ENCODE measurements around the gene BTAF1. TPM values are rescaled to one million over a fixed set of nuclear protein-coding genes. Genes with fewer than 3 reads are reported as not detected.

Gene BTAF1
- total and polyA plus RNA-seq, 7 experiments from 2014 or later = 6.9 to 84.8 (median 72.6) TPM

GRCh38 chr10:91983416-91983815, 59.8 kb downstream of the BTAF1 start:
- Mint-ChIP-seq H3K27me3 (no peaks in the 10 kb centered on the region), H3K27ac (peak overlapping the region in 2 of 9 donors; percentile 50 to 74), H3K4me3 (no peak overlapping the region), H3K4me1 (peaks cover 0 to 23% (median 8%) of the 10 kb centered on the region in 7 donors), H3K9me3 (peaks cover 0 to 9% (median 0%) of the 10 kb centered on the region in 11 donors), H3K36me3 (peaks cover 18 to 74% (median 53%) of the 10 kb centered on the region in 5 donors)
- intact Hi-C loops (cut with micrococcal nuclease) = loop anchor here in 1 of 2 donors (10.0 kb wide), 1 partner anchor 451 kb away; no protein-coding TSS in a partner anchor
- Histone ChIP-seq H3K36me3 (ENCODE audit: control insufficient read depth in 2 of 3, insufficient read depth in 3 of 3, low read length in 3 of 3) (peaks cover 9 to 54% (median 15%) of the 10 kb centered on the region in 3 experiments), H3K27me3 (ENCODE audit: control insufficient read depth in 2 of 2, insufficient read depth in 2 of 2, low read length in 2 of 2) (no peaks in the 10 kb centered on the region), H3K27ac (ENCODE audit: low read depth, low read length) (no peak overlapping the region), H3K4me3 (ENCODE audit: low read length) (no peak overlapping the region), H3K4me1 (ENCODE audit: control insufficient read depth in 2 of 2, insufficient read depth in 2 of 2, low read length in 2 of 2) (no peaks in the 10 kb centered on the region), H3K9me3 (ENCODE audit: control insufficient read depth in 2 of 3, low read length in 3 of 3) (no peaks in the 10 kb centered on the region)
- CTCF ChIA-PET = interaction anchor here (0.6 kb wide), 1 partner anchor 733 kb away, joined by 4 read pairs; no protein-coding TSS in a partner anchor
- POLR2A ChIA-PET = interaction anchor here (0.6 kb wide), 1 partner anchor 16 kb away, joined by 3 read pairs; no protein-coding TSS in a partner anchor
- DNase-seq (no peak), ATAC-seq (no peak)

GRCh38 chr10:91987397-91988037, 63.9 kb downstream of the BTAF1 start:
- no peak overlapping the region for H3K27ac Mint-ChIP-seq
- CTCF ChIA-PET = no interaction called here

GRCh38 chr10:91992031-91992430, 68.5 kb downstream of the BTAF1 start:
- peaks cover 6 to 47% (median 21%) of the 10 kb centered on the region in 3 experiments for H3K36me3 ChIP-seq (ENCODE audit: control insufficient read depth in 2 of 3, insufficient read depth in 3 of 3, low read length in 3 of 3)

More at GRCh38 chr10:91987397-91988037, 63.9 kb downstream of the BTAF1 start:
- ATAC-seq = no peak
- H3K4me1 ChIP-seq (ENCODE audit: control insufficient read depth in 2 of 2, insufficient read depth in 2 of 2, low read length in 2 of 2) = no peaks in the 10 kb centered on the region
- peaks cover 0 to 4% (median 0%) of the 10 kb centered on the region in 11 donors for H3K9me3 Mint-ChIP-seq
- H3K27ac ChIP-seq (ENCODE audit: low read depth, low read length) = no peak overlapping the region
- no peaks in the 10 kb centered on the region for H3K27me3 Mint-ChIP-seq
- H3K36me3 Mint-ChIP-seq = peaks cover 18 to 68% (median 53%) of the 10 kb centered on the region in 5 donors
- H3K27me3 ChIP-seq (ENCODE audit: control insufficient read depth in 2 of 2, insufficient read depth in 2 of 2, low read length in 2 of 2) = no peaks in the 10 kb centered on the region
- DNase-seq = no peak
- H3K4me3 Mint-ChIP-seq = no peak overlapping the region
- H3K4me3 ChIP-seq (ENCODE audit: low read length) = no peak overlapping the region
- intact Hi-C loops (cut with micrococcal nuclease) = loop anchor here in 1 of 2 donors (10.0 kb wide), 1 partner anchor 447 kb away; no protein-coding TSS in a partner anchor
- H3K9me3 ChIP-seq (ENCODE audit: control insufficient read depth in 2 of 3, low read length in 3 of 3) = no peaks in the 10 kb centered on the region
- H3K36me3 ChIP-seq (ENCODE audit: control insufficient read depth in 2 of 3, insufficient read depth in 3 of 3, low read length in 3 of 3) = peaks cover 11 to 52% (median 36%) of the 10 kb centered on the region in 3 experiments
- H3K4me1 Mint-ChIP-seq = peaks cover 0 to 17% (median 7%) of the 10 kb centered on the region in 7 donors
- POLR2A ChIA-PET = no interaction called here

GRCh38 chr10:91996266-91996665, 72.7 kb downstream of the BTAF1 start:
- no peak for ATAC-seq
- CTCF ChIA-PET = no interaction called here
- H3K27me3 Mint-ChIP-seq = no peaks in the 10 kb centered on the region

More at GRCh38 chr10:91992031-91992430, 68.5 kb downstream of the BTAF1 start:
- Histone ChIP-seq H3K27ac (ENCODE audit: low read depth, low read length) (no peak overlapping the region), H3K9me3 (ENCODE audit: control insufficient read depth in 2 of 3, low read length in 3 of 3) (no peaks in the 10 kb centered on the region), H3K4me3 (ENCODE audit: low read length) (no peak overlapping the region), H3K27me3 (ENCODE audit: control insufficient read depth in 2 of 2, insufficient read depth in 2 of 2, low read length in 2 of 2) (no peaks in the 10 kb centered on the region), H3K4me1 (ENCODE audit: control insufficient read depth in 2 of 2, insufficient read depth in 2 of 2, low read length in 2 of 2) (no peaks in the 10 kb centered on the region)
- ChIA-PET POLR2A (no interaction called here), CTCF (no interaction called here)
- ATAC-seq (no peak), DNase-seq (no peak)
- Mint-ChIP-seq H3K4me1 (peaks cover 0 to 6% (median 2%) of the 10 kb centered on the region in 7 donors), H3K9me3 (no peaks in the 10 kb centered on the region), H3K27ac (no peak overlapping the region), H3K36me3 (peaks cover 7 to 59% (median 35%) of the 10 kb centered on the region in 5 donors), H3K4me3 (no peak overlapping the region), H3K27me3 (no peaks in the 10 kb centered on the region)
- intact Hi-C loops (cut with micrococcal nuclease) = no loop called here

GRCh38 chr10:92001581-92001980, 78.0 kb downstream of the BTAF1 start:
- Histone ChIP-seq H3K4me1 (ENCODE audit: control insufficient read depth in 2 of 2, insufficient read depth in 2 of 2, low read length in 2 of 2) (no peaks in the 10 kb centered on the region), H3K4me3 (ENCODE audit: low read length) (no peak overlapping the region), H3K27me3 (ENCODE audit: control insufficient read depth in 2 of 2, insufficient read depth in 2 of 2, low read length in 2 of 2) (no peaks in the 10 kb centered on the region), H3K36me3 (ENCODE audit: control insufficient read depth in 2 of 3, insufficient read depth in 3 of 3, low read length in 3 of 3) (peaks cover 0 to 9% (median 5%) of the 10 kb centered on the region in 3 experiments), H3K9me3 (ENCODE audit: control insufficient read depth in 2 of 3, low read length in 3 of 3) (no peaks in the 10 kb centered on the region), H3K27ac (ENCODE audit: low read depth, low read length) (no peak overlapping the region)
- no peak for ATAC-seq
- Mint-ChIP-seq H3K36me3 (peaks cover 10 to 80% (median 57%) of the 10 kb centered on the region in 5 donors), H3K4me1 (peaks cover 0 to 2% (median 0%) of the 10 kb centered on the region in 7 donors), H3K4me3 (no peak overlapping the region), H3K27me3 (no peaks in the 10 kb centered on the region), H3K9me3 (peaks cover 0 to 11% (median 0%) of the 10 kb centered on the region in 11 donors), H3K27ac (no peak overlapping the region)
- POLR2A ChIA-PET = no interaction called here
- no peak for DNase-seq
- intact Hi-C loops (cut with micrococcal nuclease) = no loop called here
- CTCF ChIA-PET = no interaction called here

More at GRCh38 chr10:91996266-91996665, 72.7 kb downstream of the BTAF1 start:
- POLR2A ChIA-PET = no interaction called here
- no peak overlapping the region for H3K27ac ChIP-seq (ENCODE audit: low read depth, low read length)
- intact Hi-C loops (cut with micrococcal nuclease) = no loop called here
- Mint-ChIP-seq H3K27ac (no peak overlapping the region), H3K36me3 (peaks cover 10 to 74% (median 46%) of the 10 kb centered on the region in 5 donors), H3K4me3 (no peak overlapping the region), H3K9me3 (peaks cover 0 to 8% (median 0%) of the 10 kb centered on the region in 11 donors), H3K4me1 (no peaks in the 10 kb centered on the region)
- DNase-seq = no peak
- H3K36me3 ChIP-seq (ENCODE audit: control insufficient read depth in 2 of 3, insufficient read depth in 3 of 3, low read length in 3 of 3) = peaks cover 0 to 36% (median 15%) of the 10 kb centered on the region in 3 experiments
- H3K9me3 ChIP-seq (ENCODE audit: control insufficient read depth in 2 of 3, low read length in 3 of 3) = no peaks in the 10 kb centered on the region
- H3K27me3 ChIP-seq (ENCODE audit: control insufficient read depth in 2 of 2, insufficient read depth in 2 of 2, low read length in 2 of 2) = no peaks in the 10 kb centered on the region
- no peak overlapping the region for H3K4me3 ChIP-seq (ENCODE audit: low read length)
- no peaks in the 10 kb centered on the region for H3K4me1 ChIP-seq (ENCODE audit: control insufficient read depth in 2 of 2, insufficient read depth in 2 of 2, low read length in 2 of 2)

- peaks cover 0 to 2% (median 0%) of the 10 kb centered on the region in 7 donors for H3K4me1 Mint-ChIP-seq
- Histone ChIP-seq H3K27me3 (ENCODE audit: control insufficient read depth in 2 of 2, insufficient read depth in 2 of 2, low read length in 2 of 2) (no peaks in the 10 kb centered on the region), H3K4me3 (ENCODE audit: low read length) (no peak overlapping the region), H3K9me3 (ENCODE audit: control insufficient read depth in 2 of 3, low read length in 3 of 3) (no peaks in the 10 kb centered on the region), H3K4me1 (ENCODE audit: control insufficient read depth in 2 of 2, insufficient read depth in 2 of 2, low read length in 2 of 2) (no peaks in the 10 kb centered on the region), H3K36me3 (ENCODE audit: control insufficient read depth in 2 of 3, insufficient read depth in 3 of 3, low read length in 3 of 3) (peaks cover 0 to 9% (median 5%) of the 10 kb centered on the region in 3 experiments), H3K27ac (ENCODE audit: low read depth, low read length) (no peak overlapping the region)
- no peaks in the 10 kb centered on the region for H3K27me3 Mint-ChIP-seq
- no peak for DNase-seq
- no peak overlapping the region for H3K27ac Mint-ChIP-seq
- no peak for ATAC-seq
- no peak overlapping the region for H3K4me3 Mint-ChIP-seq
- peaks cover 0 to 11% (median 0%) of the 10 kb centered on the region in 11 donors for H3K9me3 Mint-ChIP-seq
- intact Hi-C loops (cut with micrococcal nuclease) = no loop called here
- ChIA-PET CTCF (no interaction called here), POLR2A (no interaction called here)
- H3K36me3 Mint-ChIP-seq = peaks cover 10 to 76% (median 56%) of the 10 kb centered on the region in 5 donors
Measured at GRCh38 chr10:92001995-92002394, 78.4 kb downstream of the BTAF1 start.
